Esophagus (tissue), 2 donors: ENCODE results near the gene PCGF5. TPM values are rescaled to one million over a fixed set of nuclear protein-coding genes. Genes with fewer than 3 reads are reported as not detected.
"Not testable (repeated sequence)": the region's sequence is repeated elsewhere in the genome, so short reads cannot be mapped to it uniquely, and the experiment has no call there.

Experiments
- H3K27ac ChIP-seq, 2 donors: one replicate each; pipeline ENCODE4 v1.5.1; 2013; ENCODE audit warnings: low read depth in 2 of 2, mild to moderate bottlenecking in 2 of 2, inconsistent platforms in 1 of 2, low read length in 1 of 2, moderate library complexity in 1 of 2
- H3K27me3 ChIP-seq, 2 donors: one replicate each; pipeline ENCODE4 v1.6.1; 2013; ENCODE audit warnings: low read length in 2 of 2, control low read depth in 1 of 2, mild to moderate bottlenecking in 1 of 2; ENCODE audit not compliant: insufficient read depth in 2 of 2, control insufficient read depth in 1 of 2
- H3K36me3 ChIP-seq, 2 donors: one replicate each; pipeline ENCODE4 v1.6.1; 2013; ENCODE audit warnings: low read length in 1 of 2; ENCODE audit not compliant: control insufficient read depth in 2 of 2, insufficient read depth in 2 of 2
- H3K4me1 ChIP-seq, 2 donors: one replicate each; pipeline ENCODE4 v1.6.1; 2013; ENCODE audit warnings: low read length in 1 of 2; ENCODE audit not compliant: control insufficient read depth in 2 of 2, insufficient read depth in 2 of 2
- H3K4me3 ChIP-seq, 2 donors: one replicate each; pipeline ENCODE4 v1.5.1; 2013; ENCODE audit warnings: low read length in 2 of 2, mild to moderate bottlenecking in 2 of 2, low read depth in 1 of 2, moderate library complexity in 1 of 2
- H3K9me3 ChIP-seq, 2 donors: one replicate each; pipeline ENCODE4 v1.6.1; 2013; ENCODE audit warnings: mild to moderate bottlenecking in 2 of 2, low read depth in 1 of 2, low read length in 1 of 2, moderate library complexity in 1 of 2; ENCODE audit not compliant: control insufficient read depth in 2 of 2, insufficient read depth in 1 of 2
- WGBS, 2 donors: extraction: QIAGEN DNeasy Blood & Tissue Kit; methylation state at CpG; one replicate each; pipeline ENCODE4 v1.1.7; 2013; 5-methylcytosine and 5-hydroxymethylcytosine counted together
- polyA plus RNA-seq, 2 donors: library from polyadenylated mRNA; stranded (reverse); fragments of 200-250 nt; gene quantifications; one replicate each; pipeline ENCODE4 v1.2.3, GENCODE V29; 2013
- donor health status: healthy with polysubstance abuse.
- donor health status: Bipolar disorder and iron deficiency.

PCGF5 gene
- polyA plus RNA-seq, 2 donors = 12.3 to 13.7 TPM

DNA sequence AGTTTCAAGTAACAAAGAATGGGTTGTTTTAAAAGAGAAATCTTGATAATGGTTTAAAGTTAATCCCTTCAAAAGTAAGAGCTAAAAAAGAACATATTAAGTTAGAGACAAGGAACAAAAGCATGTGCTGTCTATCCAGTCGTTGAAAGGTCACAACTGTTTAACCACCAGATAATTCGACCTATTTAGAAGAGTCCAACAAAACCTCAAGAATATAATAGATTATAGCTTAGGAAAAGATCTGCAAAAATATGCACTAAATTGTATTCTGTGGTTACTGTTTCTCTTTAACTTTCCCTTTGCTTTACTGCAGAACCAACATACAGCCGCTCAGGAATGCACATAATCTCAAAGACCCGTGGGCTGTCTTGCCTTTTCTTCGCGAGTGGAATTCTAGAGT lies 74.9 kb downstream of the PCGF5 start:
- Histone ChIP-seq H3K4me1 (peaks cover 0 to 4% of the 10 kb centered on the region in 2 donors), H3K36me3 (no peaks in the 10 kb centered on the region), H3K27ac (no peak overlapping the region), H3K27me3 (no peaks in the 10 kb centered on the region), H3K4me3 (no peak overlapping the region), H3K9me3 (no peaks in the 10 kb centered on the region)
- 82 to 83% methylated on average over 6 of the region's 6 CpGs for WGBS, 2 donors

DNA sequence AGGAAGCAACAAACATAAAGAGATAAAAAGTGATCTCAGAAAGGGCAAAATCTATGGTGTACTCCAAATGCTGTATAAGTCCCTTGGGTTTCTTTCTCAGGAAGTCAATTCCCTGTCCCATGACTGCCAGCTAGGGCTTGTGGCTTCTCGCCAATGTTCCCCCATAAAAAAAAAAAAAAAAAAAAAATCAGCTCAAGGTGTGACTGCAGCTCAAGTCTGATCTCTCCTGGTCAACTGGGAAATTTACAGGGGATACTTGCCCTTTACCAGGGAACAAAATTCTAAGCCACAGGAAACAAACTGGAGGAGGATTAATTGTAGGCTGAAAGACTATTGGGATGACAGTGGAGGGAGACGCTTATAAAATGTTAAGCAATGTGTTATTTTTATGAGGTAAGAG lies 76.0 kb downstream of the PCGF5 start:
- Histone ChIP-seq H3K4me3 (no peak overlapping the region), H3K27me3 (no peaks in the 10 kb centered on the region), H3K36me3 (no peaks in the 10 kb centered on the region), H3K4me1 (peaks cover 0 to 4% of the 10 kb centered on the region in 2 donors), H3K27ac (no peak overlapping the region), H3K9me3 (no peaks in the 10 kb centered on the region)
- WGBS, 2 donors = 55 to 57% methylated on average over 2 of the region's 2 CpGs

- Histone ChIP-seq H3K4me3 (peak overlapping the region; percentile 37 to 38), H3K36me3 (no peaks in the 10 kb centered on the region), H3K27me3 (no peaks in the 10 kb centered on the region), H3K4me1 (peaks cover 0 to 4% of the 10 kb centered on the region in 2 donors), H3K9me3 (no peaks in the 10 kb centered on the region), H3K27ac (no peak overlapping the region)
- WGBS, 2 donors = 5 to 8% methylated on average over 23 of the region's 23 CpGs
Measured at GRCh38 chr10:91298224-91298871, 77.9 kb downstream of the PCGF5 start.

DNA sequence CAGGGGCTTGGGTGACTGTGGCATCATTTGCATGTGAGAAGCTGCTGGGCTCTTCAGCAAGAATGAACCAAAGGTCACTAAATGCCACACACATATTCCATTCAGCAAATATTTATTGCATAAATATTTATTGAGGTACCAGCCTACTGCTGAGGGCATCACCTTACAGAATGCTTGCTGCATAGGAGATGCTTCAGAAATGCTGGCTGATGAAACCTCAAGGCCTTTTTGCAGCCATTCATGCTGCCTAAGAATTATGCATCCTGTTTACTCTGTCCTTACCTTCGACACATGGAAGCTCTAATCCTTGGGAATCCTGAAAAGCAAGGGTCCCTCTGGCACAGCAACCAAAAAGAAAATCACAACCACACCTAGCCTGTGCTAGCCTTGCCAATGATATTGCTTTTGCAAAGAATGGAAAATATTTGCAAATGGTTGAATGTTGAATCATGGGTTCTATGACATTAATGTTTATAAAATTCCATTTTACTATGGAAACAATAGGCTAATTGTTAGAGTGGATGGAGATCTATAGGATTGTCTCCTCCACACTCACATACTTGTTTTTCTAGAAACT lies 79.6 kb downstream of the PCGF5 start:
- no peaks in the 10 kb centered on the region for H3K27me3 ChIP-seq
- WGBS, 2 donors = 82 to 83% methylated on average over 1 of the region's 1 CpG
- no peaks in the 10 kb centered on the region for H3K9me3 ChIP-seq
- H3K36me3 ChIP-seq = no peaks in the 10 kb centered on the region
- H3K4me3 ChIP-seq = no peak overlapping the region
- H3K4me1 ChIP-seq = peaks cover 0 to 4% of the 10 kb centered on the region in 2 donors
- no peak overlapping the region for H3K27ac ChIP-seq

GRCh38 chr10:91302946-91303345 lies 82.5 kb downstream of the PCGF5 start:
- 66 to 78% methylated on average over 3 of the region's 3 CpGs for WGBS, 2 donors
- not testable (repeated sequence) for H3K36me3 ChIP-seq, H3K4me1 ChIP-seq, H3K9me3 ChIP-seq, H3K27ac ChIP-seq, H3K27me3 ChIP-seq, H3K4me3 ChIP-seq

DNA sequence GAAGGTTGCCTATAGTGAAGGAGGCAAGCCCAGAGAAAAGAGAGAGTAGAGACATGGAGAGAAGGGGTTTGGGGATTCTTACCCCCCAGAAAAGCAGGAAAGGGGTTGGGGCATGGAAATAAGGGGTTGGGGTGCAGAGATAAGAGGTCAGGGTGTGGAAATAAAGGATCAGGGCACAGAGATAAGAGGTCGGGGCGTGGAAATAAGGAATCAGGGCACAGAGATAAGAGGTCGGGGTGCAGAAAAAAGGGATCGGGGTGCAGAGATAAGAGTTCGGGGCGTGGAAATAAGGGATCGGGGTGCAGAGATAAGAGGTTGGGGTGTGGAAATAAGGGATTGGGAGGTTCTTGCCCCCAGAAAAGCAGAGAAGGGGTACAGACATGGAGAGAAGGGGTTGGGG lies 85.5 kb downstream of the PCGF5 start:
- H3K4me3 ChIP-seq, H3K27me3 ChIP-seq, H3K9me3 ChIP-seq, H3K36me3 ChIP-seq, H3K27ac ChIP-seq, H3K4me1 ChIP-seq: not testable (repeated sequence)
- 66 to 90% methylated on average over 7 of the region's 7 CpGs for WGBS, 2 donors

- Histone ChIP-seq H3K27ac (no peak overlapping the region), H3K36me3 (no peaks in the 10 kb centered on the region), H3K4me3 (no peak overlapping the region), H3K9me3 (no peaks in the 10 kb centered on the region), H3K27me3 (no peaks in the 10 kb centered on the region), H3K4me1 (no peaks in the 10 kb centered on the region)
- 74 to 85% methylated on average over 1 of the region's 1 CpG for WGBS, 2 donors
Measured at GRCh38 chr10:91307489-91307888, 87.0 kb downstream of the PCGF5 start.

- 86 to 90% methylated on average over 3 of the region's 3 CpGs for WGBS, 2 donors
- Histone ChIP-seq H3K36me3 (no peaks in the 10 kb centered on the region), H3K9me3 (no peaks in the 10 kb centered on the region), H3K4me1 (no peaks in the 10 kb centered on the region), H3K27ac (no peak overlapping the region), H3K4me3 (no peak overlapping the region), H3K27me3 (no peaks in the 10 kb centered on the region)
Measured at GRCh38 chr10:91309711-91310110, 89.2 kb downstream of the PCGF5 start.

- H3K36me3 ChIP-seq = no peaks in the 10 kb centered on the region
- H3K4me1 ChIP-seq = no peaks in the 10 kb centered on the region
- H3K9me3 ChIP-seq = no peaks in the 10 kb centered on the region
- H3K27me3 ChIP-seq = no peaks in the 10 kb centered on the region
- H3K4me3 ChIP-seq = no peak overlapping the region
- no peak overlapping the region for H3K27ac ChIP-seq
Measured at GRCh38 chr10:91311601-91312381, 91.3 kb downstream of the PCGF5 start.

- Histone ChIP-seq H3K9me3 (no peaks in the 10 kb centered on the region), H3K27me3 (no peaks in the 10 kb centered on the region), H3K27ac (no peak overlapping the region), H3K4me3 (no peak overlapping the region), H3K4me1 (no peaks in the 10 kb centered on the region), H3K36me3 (no peaks in the 10 kb centered on the region)
- WGBS, 2 donors = 79 to 83% methylated on average over 2 of the region's 2 CpGs
Measured at GRCh38 chr10:91312382-91312733, 91.9 kb downstream of the PCGF5 start.
